ENCODE data around the gene RBPJ. TPM values are rescaled to one million over a fixed set of nuclear protein-coding genes. Genes with fewer than 3 reads are reported as not detected.
A peak's percentile ranks its signal among the peaks of the same experiment; 100 is the strongest.

Gene RBPJ
- total RNA-seq, 1 donor from 2014 or later, result 162 TPM

DNA sequence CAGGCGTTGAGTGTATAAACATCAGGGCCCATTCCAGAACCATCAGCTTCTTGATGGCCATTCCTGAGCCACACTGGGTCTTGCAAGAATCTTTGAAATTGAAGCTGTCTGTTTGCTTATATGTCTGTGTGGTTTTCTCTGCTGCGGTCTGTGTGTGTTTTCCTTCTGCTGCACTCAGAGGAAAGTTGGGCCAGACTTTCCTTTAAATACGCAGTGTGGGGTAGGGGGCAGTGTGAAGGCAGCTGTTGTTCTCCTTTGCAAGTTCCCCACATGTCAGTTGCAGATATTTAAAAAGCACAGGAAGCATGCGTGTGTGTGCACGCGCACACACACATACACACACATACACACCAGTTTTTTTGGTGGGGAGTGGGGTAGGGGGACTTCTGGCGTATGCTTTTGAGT, 137.3 kb downstream of the RBPJ start:
- H3K4me3 Mint-ChIP-seq (ENCODE audit: low read depth), result no peak overlapping the region
- peaks cover 17% of the 10 kb centered on the region for H3K4me1 Mint-ChIP-seq (ENCODE audit: low read depth)
- DNase-seq (ENCODE audit: low spot score, unreplicated experiment), result no peak
- peaks cover 2% of the 10 kb centered on the region for H3K27me3 Mint-ChIP-seq
- no peak for TF ChIP-seq CTCF (IDR thresholded peaks at IDR 0.05; ENCODE audit: unreplicated experiment)
- no peak overlapping the region for H3K27ac Mint-ChIP-seq
- H3K36me3 Mint-ChIP-seq (ENCODE audit: insufficient read depth), result peaks cover 5% of the 10 kb centered on the region
- peaks cover 7% of the 10 kb centered on the region for H3K9me3 Mint-ChIP-seq (ENCODE audit: low read depth)

DNA sequence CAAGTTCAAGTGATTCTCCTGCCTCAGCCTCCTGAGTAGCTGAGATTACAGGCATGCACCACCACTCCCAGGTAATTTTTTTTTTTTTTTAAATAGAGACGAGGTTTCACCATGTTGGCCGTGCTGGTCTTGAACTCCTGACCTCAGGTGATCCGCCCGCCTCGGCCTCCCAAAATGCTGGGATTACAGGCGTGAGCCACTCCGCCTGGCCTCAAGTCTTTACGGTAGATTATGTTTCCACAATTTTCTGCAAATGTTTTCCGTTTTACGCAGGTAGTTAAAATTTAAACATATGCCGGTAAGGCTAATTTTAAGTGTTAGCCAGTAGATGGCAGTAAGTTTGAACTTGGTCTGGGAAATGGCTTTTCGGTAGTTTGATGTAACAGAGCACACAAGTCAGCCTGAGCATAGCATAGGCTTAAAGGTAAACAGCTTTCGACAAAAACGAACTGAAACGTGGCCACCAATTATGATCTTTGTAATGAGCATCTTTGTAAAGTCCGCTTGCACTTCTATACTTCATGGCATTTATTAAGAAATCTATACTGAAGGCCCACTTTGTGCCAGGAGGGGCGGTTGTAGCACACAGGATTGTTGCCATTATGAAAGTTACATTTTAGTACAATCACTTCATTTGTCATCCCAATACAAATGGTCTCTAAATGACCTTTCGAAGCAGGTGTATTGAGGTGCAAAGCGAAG, 138.4 kb downstream of the RBPJ start:
- DNase-seq (ENCODE audit: low spot score, unreplicated experiment), result no peak
- peaks cover 4% of the 10 kb centered on the region for H3K36me3 Mint-ChIP-seq (ENCODE audit: insufficient read depth)
- peaks cover 8% of the 10 kb centered on the region for H3K9me3 Mint-ChIP-seq (ENCODE audit: low read depth)
- TF ChIP-seq CTCF (IDR thresholded peaks at IDR 0.05; ENCODE audit: unreplicated experiment), result peak; percentile 69
- peaks cover 14% of the 10 kb centered on the region for H3K4me1 Mint-ChIP-seq (ENCODE audit: low read depth)
- H3K27ac Mint-ChIP-seq, result peak overlapping the region; percentile 69
- peak overlapping the region; percentile 5 for H3K4me3 Mint-ChIP-seq (ENCODE audit: low read depth)
- H3K27me3 Mint-ChIP-seq, result peaks cover 2% of the 10 kb centered on the region

GRCh38 chr4:26459756-26460530, 139.1 kb downstream of the RBPJ start:
- no peak for DNase-seq (ENCODE audit: low spot score, unreplicated experiment)
- H3K4me3 Mint-ChIP-seq (ENCODE audit: low read depth), result no peak overlapping the region
- peaks cover 1% of the 10 kb centered on the region for H3K36me3 Mint-ChIP-seq (ENCODE audit: insufficient read depth)
- peaks cover 6% of the 10 kb centered on the region for H3K9me3 Mint-ChIP-seq (ENCODE audit: low read depth)
- H3K4me1 Mint-ChIP-seq (ENCODE audit: low read depth), result peaks cover 14% of the 10 kb centered on the region
- peaks cover 2% of the 10 kb centered on the region for H3K27me3 Mint-ChIP-seq
- TF ChIP-seq CTCF (IDR thresholded peaks at IDR 0.05; ENCODE audit: unreplicated experiment), result no peak
- H3K27ac Mint-ChIP-seq, result no peak overlapping the region

GRCh38 chr4:26462874-26463273, 142.1 kb downstream of the RBPJ start:
- H3K4me3 Mint-ChIP-seq (ENCODE audit: low read depth), result no peak overlapping the region
- no peak overlapping the region for H3K27ac Mint-ChIP-seq
- no peak for DNase-seq (ENCODE audit: low spot score, unreplicated experiment)
- peaks cover 1% of the 10 kb centered on the region for H3K36me3 Mint-ChIP-seq (ENCODE audit: insufficient read depth)
- H3K4me1 Mint-ChIP-seq (ENCODE audit: low read depth), result peaks cover 11% of the 10 kb centered on the region
- peaks cover 8% of the 10 kb centered on the region for H3K27me3 Mint-ChIP-seq
- TF ChIP-seq CTCF (IDR thresholded peaks at IDR 0.05; ENCODE audit: unreplicated experiment), result no peak
- peaks cover 2% of the 10 kb centered on the region for H3K9me3 Mint-ChIP-seq (ENCODE audit: low read depth)

DNA sequence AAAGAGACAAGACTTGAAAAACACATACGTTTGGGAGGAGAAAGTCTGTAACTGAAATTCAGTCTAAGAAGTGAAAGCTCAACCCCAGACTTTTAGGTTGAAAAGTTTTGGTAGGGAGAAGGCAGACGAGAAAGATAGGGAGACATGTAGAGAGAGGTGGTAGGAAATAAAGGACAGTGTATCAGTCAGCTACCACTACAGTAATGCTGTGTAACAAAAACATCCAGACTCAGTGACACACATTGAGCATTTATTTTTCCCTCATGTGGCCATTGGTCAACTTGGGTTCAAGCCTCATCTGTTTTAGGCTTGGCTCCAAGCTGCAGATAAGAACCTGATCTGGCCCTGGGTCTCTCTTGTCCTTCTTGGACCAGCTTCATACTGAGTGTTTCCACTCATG, 142.6 kb downstream of the RBPJ start:
- Mint-ChIP-seq H3K36me3 (ENCODE audit: insufficient read depth) (peaks cover 1% of the 10 kb centered on the region), H3K9me3 (ENCODE audit: low read depth) (peaks cover 2% of the 10 kb centered on the region), H3K4me3 (ENCODE audit: low read depth) (no peak overlapping the region), H3K27ac (no peak overlapping the region), H3K4me1 (ENCODE audit: low read depth) (peaks cover 8% of the 10 kb centered on the region), H3K27me3 (peaks cover 12% of the 10 kb centered on the region)
- no peak for TF ChIP-seq CTCF (IDR thresholded peaks at IDR 0.05; ENCODE audit: unreplicated experiment)
- DNase-seq (ENCODE audit: low spot score, unreplicated experiment), result no peak

Measured in progenitor cell of endocrine pancreas (in vitro differentiated cells).